ENCODE data around the gene ATP11A.

GRCh38 chr13:112709825-112710783 is 20.3 kb downstream of the ATP11A start:
- TF ChIP-seq CTCF (IDR thresholded peaks at IDR 0.05) (no peak), EP300 (IDR thresholded peaks at IDR 0.05) (no peak), POLR2A (IDR thresholded peaks at IDR 0.05) (no peak), POLR2AphosphoS5 (IDR thresholded peaks at IDR 0.05) (no peak)

All from sigmoid colon (tissue), 4 donors.